ENCODE measurements around the gene TMEM108.

- no peak for TF ChIP-seq ZNF274 (IDR thresholded peaks at IDR 0.05; ENCODE audit: low read length)
- TF ChIP-seq ZNF274 (tag by site-specific recombination; IDR thresholded peaks at IDR 0.05; ENCODE audit: borderline replicate concordance) = no peak
- no peak for TF ChIP-seq CTCF (tag by site-specific recombination; IDR thresholded peaks at IDR 0.05)
- TF ChIP-seq ZNF140 (tag by site-specific recombination; IDR thresholded peaks at IDR 0.05) = no peak
- no peak for TF ChIP-seq ZNF362 (tag by site-specific recombination; IDR thresholded peaks at IDR 0.05)
- no peak for TF ChIP-seq SETDB1 (IDR thresholded peaks at IDR 0.05; ENCODE audit: insufficient read length, low read length)
- no peak for TF ChIP-seq SALL2 (tag by site-specific recombination; IDR thresholded peaks at IDR 0.05; ENCODE audit: borderline replicate concordance)
- TF ChIP-seq, protein P1, sequence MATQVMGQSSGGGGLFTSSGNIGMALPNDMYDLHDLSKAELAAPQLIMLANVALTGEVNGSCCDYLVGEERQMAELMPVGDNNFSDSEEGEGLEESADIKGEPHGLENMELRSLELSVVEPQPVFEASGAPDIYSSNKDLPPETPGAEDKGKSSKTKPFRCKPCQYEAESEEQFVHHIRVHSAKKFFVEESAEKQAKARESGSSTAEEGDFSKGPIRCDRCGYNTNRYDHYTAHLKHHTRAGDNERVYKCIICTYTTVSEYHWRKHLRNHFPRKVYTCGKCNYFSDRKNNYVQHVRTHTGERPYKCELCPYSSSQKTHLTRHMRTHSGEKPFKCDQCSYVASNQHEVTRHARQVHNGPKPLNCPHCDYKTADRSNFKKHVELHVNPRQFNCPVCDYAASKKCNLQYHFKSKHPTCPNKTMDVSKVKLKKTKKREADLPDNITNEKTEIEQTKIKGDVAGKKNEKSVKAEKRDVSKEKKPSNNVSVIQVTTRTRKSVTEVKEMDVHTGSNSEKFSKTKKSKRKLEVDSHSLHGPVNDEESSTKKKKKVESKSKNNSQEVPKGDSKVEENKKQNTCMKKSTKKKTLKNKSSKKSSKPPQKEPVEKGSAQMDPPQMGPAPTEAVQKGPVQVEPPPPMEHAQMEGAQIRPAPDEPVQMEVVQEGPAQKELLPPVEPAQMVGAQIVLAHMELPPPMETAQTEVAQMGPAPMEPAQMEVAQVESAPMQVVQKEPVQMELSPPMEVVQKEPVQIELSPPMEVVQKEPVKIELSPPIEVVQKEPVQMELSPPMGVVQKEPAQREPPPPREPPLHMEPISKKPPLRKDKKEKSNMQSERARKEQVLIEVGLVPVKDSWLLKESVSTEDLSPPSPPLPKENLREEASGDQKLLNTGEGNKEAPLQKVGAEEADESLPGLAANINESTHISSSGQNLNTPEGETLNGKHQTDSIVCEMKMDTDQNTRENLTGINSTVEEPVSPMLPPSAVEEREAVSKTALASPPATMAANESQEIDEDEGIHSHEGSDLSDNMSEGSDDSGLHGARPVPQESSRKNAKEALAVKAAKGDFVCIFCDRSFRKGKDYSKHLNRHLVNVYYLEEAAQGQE (tag by site-specific recombination; IDR thresholded peaks at IDR 0.05) = no peak
- TF ChIP-seq ZBTB48 (tag by site-specific recombination; IDR thresholded peaks at IDR 0.05) = no peak
- TF ChIP-seq ZBTB8A (tag by site-specific recombination; IDR thresholded peaks at IDR 0.05) = no peak
- TF ChIP-seq ZNF510 (tag by site-specific recombination; IDR thresholded peaks at IDR 0.05; ENCODE audit: insufficient replicate concordance) = no peak
- TF ChIP-seq ZNF560 (tag by site-specific recombination; IDR thresholded peaks at IDR 0.05; ENCODE audit: borderline replicate concordance) = no peak
- no peak for TF ChIP-seq ZNF184 (tag by site-specific recombination; IDR thresholded peaks at IDR 0.05)
- no peak for TF ChIP-seq REPIN1 (tag by site-specific recombination; IDR thresholded peaks at IDR 0.05; ENCODE audit: low read depth)
- TF ChIP-seq ZNF211 (tag by site-specific recombination; IDR thresholded peaks at IDR 0.05; ENCODE audit: low read depth) = no peak
These were observed 343.3 kb downstream of the TMEM108 start for GRCh38 chr3:133381346-133382109.

Data from HEK293 (cell line).